Activated CD8-positive, alpha-beta memory T cell treated with anti-CD3 and anti-CD28 coated beads, Interleukin-2, amount 50 U/mL, for 4 hours (primary cell): ENCODE results near the gene UNC5CL.

Source experiments
- DNase-seq: peaks from one replicate; pipeline ENCODE4 v3.0.0-alpha.2; 2020

UNC5CL gene

GRCh38 chr6:41000248-41000647 lies 38.8 kb downstream of the UNC5CL start:
- no peak for DNase-seq

GRCh38 chr6:40999569-40999968 lies 39.5 kb downstream of the UNC5CL start:
- no peak for DNase-seq

- DNase-seq, result no peak
Measured at GRCh38 chr6:40998661-40999060, 40.4 kb downstream of the UNC5CL start.

- no peak for DNase-seq
Measured at GRCh38 chr6:40997234-40997957, 41.6 kb downstream of the UNC5CL start.

GRCh38 chr6:40996591-40997233 lies 42.3 kb downstream of the UNC5CL start:
- no peak for DNase-seq

GRCh38 chr6:40992746-40993145 lies 46.3 kb downstream of the UNC5CL start:
- no peak for DNase-seq

GRCh38 chr6:40990301-40990700 lies 48.7 kb downstream of the UNC5CL start:
- no peak for DNase-seq

- DNase-seq, result no peak
Measured at GRCh38 chr6:40989204-40990169, 49.5 kb downstream of the UNC5CL start.

- DNase-seq, result no peak
Measured at GRCh38 chr6:40988634-40989033, 50.4 kb downstream of the UNC5CL start.

GRCh38 chr6:40986921-40987819 lies 51.9 kb downstream of the UNC5CL start:
- DNase-seq, result no peak

- no peak for DNase-seq
Measured at GRCh38 chr6:40986364-40986763, 52.7 kb downstream of the UNC5CL start.

GRCh38 chr6:40983752-40984151 lies 55.3 kb downstream of the UNC5CL start:
- DNase-seq, result no peak

- no peak for DNase-seq
Measured at GRCh38 chr6:40982917-40983316, 56.1 kb downstream of the UNC5CL start.

- no peak for DNase-seq
Measured at GRCh38 chr6:40978687-40979289, 60.2 kb downstream of the UNC5CL start.

- no peak for DNase-seq
Measured at GRCh38 chr6:40977695-40978094, 61.3 kb downstream of the UNC5CL start.

GRCh38 chr6:40977085-40977484 lies 61.9 kb downstream of the UNC5CL start:
- no peak for DNase-seq
